ENCODE results near the gene FAAP24. TPM values are rescaled to one million over a fixed set of nuclear protein-coding genes. Genes with fewer than 3 reads are reported as not detected.
"Not testable (repeated sequence)": the region's sequence is repeated elsewhere in the genome, so short reads cannot be mapped to it uniquely, and the experiment has no call there.

FAAP24 gene
- total and polyA plus RNA-seq, 2 of the 13 experiments (the other 11 are each of a cell fraction or from before 2014, with no cell fraction given), result 2.3 to 6.0 TPM

GRCh38 chr19:33025468-33026238 lies 53.6 kb downstream of the FAAP24 start (continued):
- TF ChIP-seq FOXO1 (CRISPR knock-in tag; IDR thresholded peaks at IDR 0.05) (peak; percentile 42; the same call in 1 of the 2 replicates), CREM (IDR thresholded peaks at IDR 0.05) (peak; percentile 50; the same call in 1 of the 2 replicates), ZSCAN9 (CRISPR knock-in tag; IDR thresholded peaks at IDR 0.05; ENCODE audit: borderline replicate concordance) (0 out of 2 replicates have a peak, but pooled peaks have one; percentile 24), TEAD3 (CRISPR knock-in tag; optimal IDR thresholded peaks at IDR 0.05; ENCODE audit: borderline replicate concordance) (peak; percentile 51), PITX1 (CRISPR knock-in tag; IDR thresholded peaks at IDR 0.05) (peak; percentile 60; the same call in 1 of the 2 replicates), ZGPAT (CRISPR knock-in tag; IDR thresholded peaks at IDR 0.05) (peak; percentile 32; the same call in 1 of the 2 replicates), KDM6A (CRISPR knock-in tag; IDR thresholded peaks at IDR 0.05; ENCODE audit: low read depth) (0 out of 2 replicates have a peak, but pooled peaks have one; percentile 44), ONECUT2 (CRISPR knock-in tag; IDR thresholded peaks at IDR 0.05) (peak; percentile 35; the same call in 1 of the 2 replicates), GATAD2A (CRISPR knock-in tag; IDR thresholded peaks at IDR 0.05) (peak; percentile 80), FOXJ3 (CRISPR knock-in tag; IDR thresholded peaks at IDR 0.05; ENCODE audit: borderline replicate concordance) (0 out of 2 replicates have a peak, but pooled peaks have one; percentile 29), NR2F1 (CRISPR knock-in tag; IDR thresholded peaks at IDR 0.05) (peak; percentile 27 to 73; a peak in 2 of 4 replicates), SOX6 (CRISPR knock-in tag; IDR thresholded peaks at IDR 0.05) (peak; percentile 92), PPARG (CRISPR knock-in tag; conservative IDR thresholded peaks at IDR 0.05) (peak; percentile 94), ZNF816 (CRISPR knock-in tag; IDR thresholded peaks at IDR 0.05; ENCODE audit: borderline replicate concordance) (0 out of 2 replicates have a peak, but pooled peaks have one; percentile 36), ZNF362 (CRISPR knock-in tag; IDR thresholded peaks at IDR 0.05; ENCODE audit: borderline replicate concordance) (peak; percentile 56; the same call in 1 of the 2 replicates), NR2F6 (IDR thresholded peaks at IDR 0.05) (peak; percentile 88), NR2F6 (CRISPR knock-in tag; IDR thresholded peaks at IDR 0.05) (peak; percentile 85), ZNF367 (CRISPR knock-in tag; IDR thresholded peaks at IDR 0.05; ENCODE audit: borderline replicate concordance) (0 out of 2 replicates have a peak, but pooled peaks have one; percentile 23), ASH2L (IDR thresholded peaks at IDR 0.05; ENCODE audit: insufficient read length, low read depth, low read length) (peak; percentile 62), RXRB (CRISPR knock-in tag; IDR thresholded peaks at IDR 0.05; ENCODE audit: borderline replicate concordance) (peak; percentile 76), ELF3 (CRISPR knock-in tag; IDR thresholded peaks at IDR 0.05) (0 out of 2 replicates have a peak, but pooled peaks have one; percentile 45)
- TF ChIP-seq CREM (CRISPR knock-in tag; IDR thresholded peaks at IDR 0.05); SOX6 (IDR thresholded peaks at IDR 0.05): not testable (repeated sequence)
- TF ChIP-seq, protein P1, sequence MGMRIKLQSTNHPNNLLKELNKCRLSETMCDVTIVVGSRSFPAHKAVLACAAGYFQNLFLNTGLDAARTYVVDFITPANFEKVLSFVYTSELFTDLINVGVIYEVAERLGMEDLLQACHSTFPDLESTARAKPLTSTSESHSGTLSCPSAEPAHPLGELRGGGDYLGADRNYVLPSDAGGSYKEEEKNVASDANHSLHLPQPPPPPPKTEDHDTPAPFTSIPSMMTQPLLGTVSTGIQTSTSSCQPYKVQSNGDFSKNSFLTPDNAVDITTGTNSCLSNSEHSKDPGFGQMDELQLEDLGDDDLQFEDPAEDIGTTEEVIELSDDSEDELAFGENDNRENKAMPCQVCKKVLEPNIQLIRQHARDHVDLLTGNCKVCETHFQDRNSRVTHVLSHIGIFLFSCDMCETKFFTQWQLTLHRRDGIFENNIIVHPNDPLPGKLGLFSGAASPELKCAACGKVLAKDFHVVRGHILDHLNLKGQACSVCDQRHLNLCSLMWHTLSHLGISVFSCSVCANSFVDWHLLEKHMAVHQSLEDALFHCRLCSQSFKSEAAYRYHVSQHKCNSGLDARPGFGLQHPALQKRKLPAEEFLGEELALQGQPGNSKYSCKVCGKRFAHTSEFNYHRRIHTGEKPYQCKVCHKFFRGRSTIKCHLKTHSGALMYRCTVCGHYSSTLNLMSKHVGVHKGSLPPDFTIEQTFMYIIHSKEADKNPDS (CRISPR knock-in tag; IDR thresholded peaks at IDR 0.05), result 0 out of 2 replicates have a peak, but pooled peaks have one; percentile 74

All from HepG2 (cell line).